SK-N-SH (cell line): ENCODE results near the gene RAB39A. TPM values are rescaled to one million over a fixed set of nuclear protein-coding genes. Genes with fewer than 3 reads are reported as not detected.

ENCODE experiments used
- CTCF ChIA-PET: fragments of 300-600, 350-600 bp; formaldehyde crosslinking; extraction: SDS; loops from one replicate; lab custom pipeline; 2021; lab: Yijun Ruan, JAX
- POLR2A ChIA-PET: fragments of 350-600 bp; sonication (Branson Sonifier 250); formaldehyde crosslinking; extraction: SDS; loops from one replicate; lab custom pipeline; 2020; ENCODE audit warnings: antibody characterized with exemption, inconsistent platforms; lab: Yijun Ruan, JAX
- DNase-seq: peaks from one replicate; pipeline ENCODE4 v3.0.0; 2012
- H2AFZ ChIP-seq: fragments of 200-600 bp; sonication (generic); 2 replicates; pipeline ENCODE4 v1.8.1; 2016; ENCODE audit warnings: antibody characterized with exemption, mild to moderate bottlenecking, low read depth
- H3F3A ChIP-seq: fragments of 200-600 bp; sonication (generic); replicated peaks from 2 replicates; pipeline ENCODE3; 2016; ENCODE audit warnings: antibody characterized with exemption, mild to moderate bottlenecking; ENCODE audit not compliant: insufficient read depth
- H3K27ac ChIP-seq, 2 experiments: fragments of 200-500 bp in 1 of 2; fragments of 200-600 bp in 1 of 2; sonication (Bioruptor generic) in 1 of 2; sonication (generic), shearing (Covaris generic) in 1 of 2; 2 replicates each; pipeline versions ENCODE4 v1.5.1 to v1.6.1; 2014 to 2016; ENCODE audit warnings: low read depth in 2 of 2, inconsistent platforms in 1 of 2, low read length in 1 of 2, mild to moderate bottlenecking in 1 of 2, mixed read lengths in 1 of 2
- H3K27me3 ChIP-seq: fragments of 200-600 bp; sonication (generic), shearing (Covaris generic); 2 replicates; pipeline ENCODE4 v1.6.1; 2016; ENCODE audit warnings: mixed run types; ENCODE audit not compliant: insufficient read depth
- H3K36me3 ChIP-seq, 2 experiments: fragments of 200-500 bp in 1 of 2; fragments of 200-600 bp in 1 of 2; sonication (Bioruptor generic) in 1 of 2; sonication (generic) in 1 of 2; replicated peaks in 1 of 2; 2 replicates each; pipeline versions ENCODE3 to v1.5.1; 2014 to 2016; ENCODE audit warnings: low read length in 1 of 2, mild to moderate bottlenecking in 1 of 2; ENCODE audit not compliant: insufficient read depth in 2 of 2, control insufficient read depth in 1 of 2
- H3K4me1 ChIP-seq, 2 experiments: fragments of 200-500 bp in 1 of 2; fragments of 200-600 bp in 1 of 2; sonication (Bioruptor generic) in 1 of 2; sonication (generic), shearing (Covaris generic) in 1 of 2; 2 replicates each; pipeline versions ENCODE4 v1.5.1 to v1.6.1; 2014 to 2016; ENCODE audit warnings: low read depth in 1 of 2, low read length in 1 of 2, mixed run types in 1 of 2; ENCODE audit not compliant: insufficient read depth in 2 of 2, control insufficient read depth in 1 of 2
- H3K4me2 ChIP-seq: fragments of 200-600 bp; sonication (generic), shearing (Covaris generic); 2 replicates; pipeline ENCODE4 v1.6.1; 2017; ENCODE audit warnings: mixed run types
- H3K4me3 ChIP-seq, 2 experiments: fragments of 200-500 bp in 1 of 2; fragments of 200-600 bp in 1 of 2; sonication (Bioruptor generic) in 1 of 2; sonication (generic), shearing (Covaris generic) in 1 of 2; 2 replicates each; pipeline versions ENCODE4 v1.5.1 to v1.8.1; 2014 to 2016; ENCODE audit warnings: low read depth in 2 of 2, inconsistent platforms in 1 of 2, low read length in 1 of 2, mild to moderate bottlenecking in 1 of 2, mixed read lengths in 1 of 2, moderate library complexity in 1 of 2
- H3K79me2 ChIP-seq: fragments of 200-600 bp; sonication (generic); 2 replicates; pipeline ENCODE4 v1.8.1; 2017; ENCODE audit warnings: mild to moderate bottlenecking; ENCODE audit not compliant: insufficient read depth
- H3K9ac ChIP-seq: fragments of 200-600 bp; sonication (generic); 2 replicates; pipeline ENCODE4 v1.6.1; 2017; ENCODE audit warnings: mixed run types
- H3K9me2 ChIP-seq: fragments of 200-600 bp; sonication (generic); 2 replicates; pipeline ENCODE4 v1.6.1; 2017; ENCODE audit warnings: mixed run types
- H3K9me3 ChIP-seq: fragments of 200-600 bp; sonication (generic); 2 replicates; pipeline ENCODE4 v1.6.1; 2017; ENCODE audit warnings: mixed run types, mild to moderate bottlenecking, moderate library complexity
- H4K20me1 ChIP-seq: fragments of 200-600 bp; sonication (generic); 2 replicates; pipeline ENCODE4 v1.6.1; 2017; ENCODE audit warnings: mild to moderate bottlenecking, mixed run types; ENCODE audit not compliant: insufficient read depth
- ELF1 ChIP-seq: IDR thresholded peaks from 2 replicates; pipeline ENCODE4 v1.4.0; 2012
- EP300 ChIP-seq, 2 experiments: IDR thresholded peaks; 2 replicates each; pipeline versions ENCODE4 v1.4.0 to v1.6.1; 2012; ENCODE audit warnings: borderline replicate concordance in 1 of 2, low read depth in 1 of 2, low read length in 1 of 2
- EZH2phosphoT487 ChIP-seq: fragments of 200-600 bp; sonication (generic); IDR thresholded peaks from 2 replicates; pipeline ENCODE4 v1.6.1; 2017; ENCODE audit warnings: low read depth, mixed run types, mild to moderate bottlenecking, antibody characterized with exemption, moderate library complexity, borderline replicate concordance
- FOSL2 ChIP-seq: IDR thresholded peaks from 2 replicates; pipeline ENCODE4 v1.4.0; 2012; ENCODE audit warnings: low read depth, mild to moderate bottlenecking, moderate library complexity, borderline replicate concordance
- GATA2 ChIP-seq: sonication (generic); formaldehyde crosslinking; IDR thresholded peaks from 2 replicates; pipeline ENCODE4 v1.5.0; 2020; ENCODE audit warnings: mild to moderate bottlenecking, missing genetic modification reagents
- NFIC ChIP-seq: IDR thresholded peaks from 2 replicates; pipeline ENCODE4 v1.4.0; 2012; ENCODE audit warnings: borderline replicate concordance
- POLR2AphosphoS5 ChIP-seq: IDR thresholded peaks from 2 replicates; pipeline ENCODE4 v1.6.1; 2012; ENCODE audit warnings: low read depth, low read length
- RCOR1 ChIP-seq: fragments of 150-350 bp; IDR thresholded peaks from 2 replicates; pipeline ENCODE4 v1.6.1; 2017; ENCODE audit warnings: antibody characterized with exemption, low read length
- RFX5 ChIP-seq: IDR thresholded peaks from 2 replicates; pipeline ENCODE4 v1.6.1; 2012; ENCODE audit warnings: mild to moderate bottlenecking, improper control_type of control experiment, low read length
- SIN3A ChIP-seq: IDR thresholded peaks from 2 replicates; pipeline ENCODE4 v1.6.1; 2012; ENCODE audit warnings: low read depth, mild to moderate bottlenecking, low read length, moderate library complexity, borderline replicate concordance
- TAF1 ChIP-seq: IDR thresholded peaks from 2 replicates; pipeline ENCODE4 v1.6.1; 2012; ENCODE audit warnings: low read depth, mild to moderate bottlenecking, low read length, moderate library complexity, borderline replicate concordance
- TCF12 ChIP-seq: IDR thresholded peaks from 2 replicates; pipeline ENCODE4 v1.4.0; 2012
- TEAD4 ChIP-seq: IDR thresholded peaks from 2 replicates; pipeline ENCODE4 v1.4.0; 2012; ENCODE audit warnings: mild to moderate bottlenecking, borderline replicate concordance; ENCODE audit not compliant: insufficient read depth
- WGBS: methylation state at CpG from one replicate; pipeline ENCODE4 v1.1.6; 2017; ENCODE audit warnings: low lambda C conversion rate; 5-methylcytosine and 5-hydroxymethylcytosine counted together
- polyA plus RNA-seq, 3 experiments: library from polyadenylated mRNA; depleted of rRNA; stranded (reverse); fragments of >200 nt; gene quantifications; 2 replicates each; pipeline ENCODE4 v1.2.3, GENCODE V29; 2012
- TF ChIP-seq, protein P1 (sequence below): IDR thresholded peaks from 2 replicates; pipeline ENCODE4 v1.4.0; 2012; ENCODE audit warnings: low read depth, borderline replicate concordance
- TF ChIP-seq, protein P2 (sequence below): IDR thresholded peaks from 2 replicates; pipeline ENCODE4; 2012
- TF ChIP-seq, protein P3 (sequence below): fragments of 200-600 bp; sonication (generic); IDR thresholded peaks from 2 replicates; pipeline ENCODE4 v1.6.1; 2017; ENCODE audit warnings: antibody characterized with exemption, mild to moderate bottlenecking, moderate library complexity
- TF ChIP-seq, protein P4 (sequence below): IDR thresholded peaks from 2 replicates; pipeline ENCODE4 v1.4.0; 2012; ENCODE audit warnings: low read depth, borderline replicate concordance
- TF ChIP-seq, protein P5 (sequence below): fragments of 150-350 bp; IDR thresholded peaks from 2 replicates; pipeline ENCODE4 v1.6.1; 2017; ENCODE audit warnings: antibody characterized with exemption, low read length, low read depth, borderline replicate concordance
- TF ChIP-seq, protein P6 (sequence below): IDR thresholded peaks from 2 replicates; pipeline ENCODE4 v1.4.0; 2012; ENCODE audit warnings: low read depth

The RAB39A gene
- polyA plus RNA-seq, 1 of the 3 experiments (the other 2 are of a cell fraction), result 0.18 TPM

DNA sequence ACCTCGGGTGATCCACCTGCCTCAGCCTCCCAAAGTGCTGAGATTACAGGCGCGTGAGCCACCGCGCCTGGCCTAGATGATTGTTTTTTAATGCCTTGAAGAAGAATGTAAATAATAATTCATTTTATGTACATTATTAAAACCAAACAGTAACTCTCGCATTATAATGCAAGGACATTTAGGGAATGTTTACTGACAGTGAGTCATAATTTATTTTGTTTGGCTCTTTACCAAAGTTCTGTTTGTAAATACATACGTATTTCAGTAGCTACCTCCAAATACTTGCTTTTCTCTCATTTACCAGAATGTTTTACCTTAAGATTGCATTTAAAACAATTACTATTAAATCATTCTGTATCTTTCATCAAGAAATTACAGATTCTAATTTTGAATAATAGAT, 3.0 kb downstream of the RAB39A start:
- no peaks in the 10 kb centered on the region for H3F3A ChIP-seq
- no peaks in the 10 kb centered on the region for H3K9me3 ChIP-seq
- ChIA-PET POLR2A (no interaction called here), CTCF (interaction anchor here (1.0 to 1.7 kb wide), 2 partner anchors 14 to 77 kb away, joined by 3 read pairs; no protein-coding TSS in a partner anchor)
- no peaks in the 10 kb centered on the region for H3K9me2 ChIP-seq
- no peak overlapping the region for H3K4me2 ChIP-seq
- no peak for DNase-seq
- H2AFZ ChIP-seq, result no peak overlapping the region
- TF ChIP-seq RCOR1 (no peak), SIN3A (no peak), POLR2AphosphoS5 (no peak), TCF12 (no peak), FOSL2 (no peak), ELF1 (no peak), TEAD4 (no peak), TAF1 (no peak), EP300 (IDR thresholded peaks at IDR 0.05; ENCODE audit: borderline replicate concordance in 1 of 2, low read depth in 1 of 2, low read length in 1 of 2) (no peak), NFIC (no peak), EZH2phosphoT487 (no peak), GATA2 (CRISPR knock-in tag) (no peak), RFX5 (no peak)
- TF ChIP-seq, protein P1, sequence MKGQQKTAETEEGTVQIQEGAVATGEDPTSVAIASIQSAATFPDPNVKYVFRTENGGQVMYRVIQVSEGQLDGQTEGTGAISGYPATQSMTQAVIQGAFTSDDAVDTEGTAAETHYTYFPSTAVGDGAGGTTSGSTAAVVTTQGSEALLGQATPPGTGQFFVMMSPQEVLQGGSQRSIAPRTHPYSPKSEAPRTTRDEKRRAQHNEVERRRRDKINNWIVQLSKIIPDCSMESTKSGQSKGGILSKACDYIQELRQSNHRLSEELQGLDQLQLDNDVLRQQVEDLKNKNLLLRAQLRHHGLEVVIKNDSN, result no peak
- TF ChIP-seq, protein P2, sequence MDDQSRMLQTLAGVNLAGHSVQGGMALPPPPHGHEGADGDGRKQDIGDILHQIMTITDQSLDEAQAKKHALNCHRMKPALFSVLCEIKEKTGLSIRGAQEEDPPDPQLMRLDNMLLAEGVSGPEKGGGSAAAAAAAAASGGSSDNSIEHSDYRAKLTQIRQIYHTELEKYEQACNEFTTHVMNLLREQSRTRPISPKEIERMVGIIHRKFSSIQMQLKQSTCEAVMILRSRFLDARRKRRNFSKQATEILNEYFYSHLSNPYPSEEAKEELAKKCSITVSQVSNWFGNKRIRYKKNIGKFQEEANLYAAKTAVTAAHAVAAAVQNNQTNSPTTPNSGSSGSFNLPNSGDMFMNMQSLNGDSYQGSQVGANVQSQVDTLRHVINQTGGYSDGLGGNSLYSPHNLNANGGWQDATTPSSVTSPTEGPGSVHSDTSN, result no peak
- TF ChIP-seq, protein P3, sequence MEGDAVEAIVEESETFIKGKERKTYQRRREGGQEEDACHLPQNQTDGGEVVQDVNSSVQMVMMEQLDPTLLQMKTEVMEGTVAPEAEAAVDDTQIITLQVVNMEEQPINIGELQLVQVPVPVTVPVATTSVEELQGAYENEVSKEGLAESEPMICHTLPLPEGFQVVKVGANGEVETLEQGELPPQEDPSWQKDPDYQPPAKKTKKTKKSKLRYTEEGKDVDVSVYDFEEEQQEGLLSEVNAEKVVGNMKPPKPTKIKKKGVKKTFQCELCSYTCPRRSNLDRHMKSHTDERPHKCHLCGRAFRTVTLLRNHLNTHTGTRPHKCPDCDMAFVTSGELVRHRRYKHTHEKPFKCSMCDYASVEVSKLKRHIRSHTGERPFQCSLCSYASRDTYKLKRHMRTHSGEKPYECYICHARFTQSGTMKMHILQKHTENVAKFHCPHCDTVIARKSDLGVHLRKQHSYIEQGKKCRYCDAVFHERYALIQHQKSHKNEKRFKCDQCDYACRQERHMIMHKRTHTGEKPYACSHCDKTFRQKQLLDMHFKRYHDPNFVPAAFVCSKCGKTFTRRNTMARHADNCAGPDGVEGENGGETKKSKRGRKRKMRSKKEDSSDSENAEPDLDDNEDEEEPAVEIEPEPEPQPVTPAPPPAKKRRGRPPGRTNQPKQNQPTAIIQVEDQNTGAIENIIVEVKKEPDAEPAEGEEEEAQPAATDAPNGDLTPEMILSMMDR, result no peak
- TF ChIP-seq, protein P4, sequence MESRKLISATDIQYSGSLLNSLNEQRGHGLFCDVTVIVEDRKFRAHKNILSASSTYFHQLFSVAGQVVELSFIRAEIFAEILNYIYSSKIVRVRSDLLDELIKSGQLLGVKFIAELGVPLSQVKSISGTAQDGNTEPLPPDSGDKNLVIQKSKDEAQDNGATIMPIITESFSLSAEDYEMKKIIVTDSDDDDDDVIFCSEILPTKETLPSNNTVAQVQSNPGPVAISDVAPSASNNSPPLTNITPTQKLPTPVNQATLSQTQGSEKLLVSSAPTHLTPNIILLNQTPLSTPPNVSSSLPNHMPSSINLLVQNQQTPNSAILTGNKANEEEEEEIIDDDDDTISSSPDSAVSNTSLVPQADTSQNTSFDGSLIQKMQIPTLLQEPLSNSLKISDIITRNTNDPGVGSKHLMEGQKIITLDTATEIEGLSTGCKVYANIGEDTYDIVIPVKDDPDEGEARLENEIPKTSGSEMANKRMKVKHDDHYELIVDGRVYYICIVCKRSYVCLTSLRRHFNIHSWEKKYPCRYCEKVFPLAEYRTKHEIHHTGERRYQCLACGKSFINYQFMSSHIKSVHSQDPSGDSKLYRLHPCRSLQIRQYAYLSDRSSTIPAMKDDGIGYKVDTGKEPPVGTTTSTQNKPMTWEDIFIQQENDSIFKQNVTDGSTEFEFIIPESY, result no peak
- TF ChIP-seq, protein P5, sequence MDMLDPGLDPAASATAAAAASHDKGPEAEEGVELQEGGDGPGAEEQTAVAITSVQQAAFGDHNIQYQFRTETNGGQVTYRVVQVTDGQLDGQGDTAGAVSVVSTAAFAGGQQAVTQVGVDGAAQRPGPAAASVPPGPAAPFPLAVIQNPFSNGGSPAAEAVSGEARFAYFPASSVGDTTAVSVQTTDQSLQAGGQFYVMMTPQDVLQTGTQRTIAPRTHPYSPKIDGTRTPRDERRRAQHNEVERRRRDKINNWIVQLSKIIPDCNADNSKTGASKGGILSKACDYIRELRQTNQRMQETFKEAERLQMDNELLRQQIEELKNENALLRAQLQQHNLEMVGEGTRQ, result no peak
- TF ChIP-seq, protein P6, sequence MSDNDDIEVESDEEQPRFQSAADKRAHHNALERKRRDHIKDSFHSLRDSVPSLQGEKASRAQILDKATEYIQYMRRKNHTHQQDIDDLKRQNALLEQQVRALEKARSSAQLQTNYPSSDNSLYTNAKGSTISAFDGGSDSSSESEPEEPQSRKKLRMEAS, result no peak
- H3K79me2 ChIP-seq, result no peaks in the 10 kb centered on the region
- H3K9ac ChIP-seq, result no peak overlapping the region
- 85% methylated on average over 7 of the region's 7 CpGs for WGBS
- H3K36me3 ChIP-seq, result no peaks in the 10 kb centered on the region
- peaks cover 0 to 5% of the 10 kb centered on the region in 2 experiments; a peak in 2 of 4 replicates for H3K4me1 ChIP-seq
- H3K27me3 ChIP-seq, result peaks cover 8% of the 10 kb centered on the region; the same call in 1 of the 2 replicates
- H3K27ac ChIP-seq, result no peak overlapping the region
- no peak overlapping the region for H3K4me3 ChIP-seq
- H4K20me1 ChIP-seq, result no peaks in the 10 kb centered on the region
